Subcutaneous abdominal adipose tissue (tissue), 5 donors: ENCODE data around the gene GALNT18.

Experiments
- H3K27ac ChIP-seq: one replicate; pipeline ENCODE4 v1.7.0; 2013; ENCODE audit warnings: low read depth, mild to moderate bottlenecking, inconsistent platforms, low read length, moderate library complexity
- H3K27me3 ChIP-seq, 5 donors: one replicate each; pipeline ENCODE4 v1.7.0; 2013; ENCODE audit warnings: low read length in 5 of 5, inconsistent platforms in 1 of 5; ENCODE audit not compliant: control insufficient read depth in 5 of 5, insufficient read depth in 4 of 5
- H3K36me3 ChIP-seq, 5 donors: one replicate each; pipeline ENCODE4 v1.7.0; 2013; ENCODE audit warnings: low read length in 5 of 5; ENCODE audit not compliant: control insufficient read depth in 5 of 5, insufficient read depth in 5 of 5
- H3K4me1 ChIP-seq, 5 donors: one replicate each; pipeline ENCODE4 v1.7.0; 2013; ENCODE audit warnings: low read length in 5 of 5, mild to moderate bottlenecking in 3 of 5, moderate library complexity in 1 of 5; ENCODE audit not compliant: control insufficient read depth in 5 of 5, insufficient read depth in 5 of 5
- H3K4me3 ChIP-seq, 5 donors: one replicate each; pipeline ENCODE4 v1.7.0; 2013; ENCODE audit warnings: low read length in 5 of 5, low read depth in 1 of 5
- H3K9ac ChIP-seq, 5 donors: one replicate each; pipeline ENCODE4 v1.7.0; 2013; ENCODE audit warnings: low read length in 5 of 5, mild to moderate bottlenecking in 4 of 5, moderate library complexity in 3 of 5
- H3K9me3 ChIP-seq, 5 donors: one replicate each; pipeline ENCODE4 v1.7.0; 2013; ENCODE audit warnings: low read length in 5 of 5; ENCODE audit not compliant: control insufficient read depth in 5 of 5
- donor health status: healthy.
- donor health status: healthy.
- donor health status: healthy.
- donor health status: healthy.
- donor health status: healthy.

Gene GALNT18

GRCh38 chr11:11558826-11559225 is 63.0 kb downstream of the GALNT18 start:
- Histone ChIP-seq H3K4me3 (no peak overlapping the region), H3K27ac (no peak overlapping the region), H3K27me3 (peaks cover 0 to 3% (median 0%) of the 10 kb centered on the region in 5 donors), H3K9me3 (no peaks in the 10 kb centered on the region), H3K4me1 (peaks cover 0 to 26% (median 0%) of the 10 kb centered on the region in 5 donors), H3K36me3 (no peaks in the 10 kb centered on the region), H3K9ac (no peak overlapping the region)

- Histone ChIP-seq H3K36me3 (no peaks in the 10 kb centered on the region), H3K9me3 (no peaks in the 10 kb centered on the region), H3K27me3 (peaks cover 0 to 3% (median 0%) of the 10 kb centered on the region in 5 donors), H3K4me3 (no peak overlapping the region), H3K4me1 (peaks cover 0 to 26% (median 0%) of the 10 kb centered on the region in 5 donors), H3K9ac (no peak overlapping the region), H3K27ac (no peak overlapping the region)
Measured at GRCh38 chr11:11558396-11558795, 63.4 kb downstream of the GALNT18 start.

GRCh38 chr11:11555208-11555607 is 66.6 kb downstream of the GALNT18 start:
- Histone ChIP-seq H3K27ac (no peak overlapping the region), H3K36me3 (no peaks in the 10 kb centered on the region), H3K4me1 (peaks cover 0 to 25% (median 2%) of the 10 kb centered on the region in 5 donors), H3K9ac (no peak overlapping the region), H3K9me3 (no peaks in the 10 kb centered on the region), H3K27me3 (peaks cover 0 to 3% (median 0%) of the 10 kb centered on the region in 5 donors), H3K4me3 (no peak overlapping the region)

DNA sequence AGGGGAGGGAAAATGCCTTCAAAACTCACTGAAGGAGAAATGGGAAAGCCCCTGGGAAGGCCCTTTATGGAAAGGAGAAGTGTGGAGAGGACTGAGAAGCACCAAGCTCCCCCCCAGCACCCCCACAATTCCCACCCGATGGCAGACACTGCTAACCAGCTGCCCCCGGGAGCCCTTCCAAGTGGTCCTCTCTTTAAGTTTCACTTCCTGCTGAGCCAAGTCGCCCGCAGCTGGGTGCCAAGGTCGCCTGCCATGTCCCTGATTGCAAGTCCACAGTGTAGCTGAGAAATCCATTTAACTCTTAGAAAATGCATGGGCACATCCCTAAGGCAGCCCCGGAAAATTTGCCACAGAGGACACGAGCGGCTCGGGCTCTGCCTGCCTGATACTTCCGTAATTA is 68.2 kb downstream of the GALNT18 start:
- H3K27me3 ChIP-seq: peaks cover 0 to 3% (median 0%) of the 10 kb centered on the region in 5 donors
- H3K9ac ChIP-seq: no peak overlapping the region
- no peak overlapping the region for H3K27ac ChIP-seq
- H3K36me3 ChIP-seq: no peaks in the 10 kb centered on the region
- H3K4me1 ChIP-seq: peaks cover 0 to 25% (median 2%) of the 10 kb centered on the region in 5 donors
- no peak overlapping the region for H3K4me3 ChIP-seq
- no peaks in the 10 kb centered on the region for H3K9me3 ChIP-seq

- H3K4me3 ChIP-seq: no peak overlapping the region
- no peaks in the 10 kb centered on the region for H3K9me3 ChIP-seq
- no peak overlapping the region for H3K27ac ChIP-seq
- no peaks in the 10 kb centered on the region for H3K36me3 ChIP-seq
- no peak overlapping the region for H3K9ac ChIP-seq
- peaks cover 0 to 25% (median 2%) of the 10 kb centered on the region in 5 donors for H3K4me1 ChIP-seq
- peaks cover 0 to 3% (median 0%) of the 10 kb centered on the region in 5 donors for H3K27me3 ChIP-seq
Measured at GRCh38 chr11:11552529-11553087, 69.2 kb downstream of the GALNT18 start.

GRCh38 chr11:11550534-11550933 is 71.3 kb downstream of the GALNT18 start:
- Histone ChIP-seq H3K27ac (no peak overlapping the region), H3K36me3 (no peaks in the 10 kb centered on the region), H3K4me1 (peaks cover 0 to 31% (median 2%) of the 10 kb centered on the region in 5 donors), H3K9me3 (no peaks in the 10 kb centered on the region), H3K27me3 (peaks cover 0 to 3% (median 0%) of the 10 kb centered on the region in 5 donors), H3K4me3 (no peak overlapping the region), H3K9ac (no peak overlapping the region)

- Histone ChIP-seq H3K27me3 (no peaks in the 10 kb centered on the region), H3K9me3 (no peaks in the 10 kb centered on the region), H3K4me1 (peaks cover 0 to 36% (median 5%) of the 10 kb centered on the region in 5 donors), H3K36me3 (no peaks in the 10 kb centered on the region), H3K27ac (no peak overlapping the region), H3K9ac (no peak overlapping the region), H3K4me3 (no peak overlapping the region)
Measured at GRCh38 chr11:11545285-11546275, 76.2 kb downstream of the GALNT18 start.

GRCh38 chr11:11543656-11544055 is 78.1 kb downstream of the GALNT18 start:
- H3K27ac ChIP-seq: peak overlapping the region; percentile 20
- H3K4me3 ChIP-seq: no peak overlapping the region
- H3K9me3 ChIP-seq: no peaks in the 10 kb centered on the region
- no peaks in the 10 kb centered on the region for H3K27me3 ChIP-seq
- no peaks in the 10 kb centered on the region for H3K36me3 ChIP-seq
- no peak overlapping the region for H3K9ac ChIP-seq
- peaks cover 0 to 42% (median 8%) of the 10 kb centered on the region in 5 donors for H3K4me1 ChIP-seq

GRCh38 chr11:11540157-11540556 is 81.6 kb downstream of the GALNT18 start:
- peaks cover 0 to under 1% (median 0%) of the 10 kb centered on the region in 5 donors for H3K27me3 ChIP-seq
- H3K36me3 ChIP-seq: no peaks in the 10 kb centered on the region
- H3K4me1 ChIP-seq: peaks cover 5 to 59% (median 19%) of the 10 kb centered on the region in 5 donors
- H3K9ac ChIP-seq: no peak overlapping the region
- H3K4me3 ChIP-seq: no peak overlapping the region
- H3K27ac ChIP-seq: no peak overlapping the region
- H3K9me3 ChIP-seq: no peaks in the 10 kb centered on the region
